ENCODE results near the gene PRR20A. TPM values are rescaled to one million over a fixed set of nuclear protein-coding genes. Genes with fewer than 3 reads are reported as not detected.
"Not testable (repeated sequence)": the region's sequence is repeated elsewhere in the genome, so short reads cannot be mapped to it uniquely, and the experiment has no call there.

PRR20A gene
- total RNA-seq, 1 experiment from 2014 or later, result not detected

GRCh38 chr13:57166897-57167296 lies 26.2 kb downstream of the PRR20A start, which contains the start of gene PRR20E:
PRR20E (plus strand) TSS chr13:57167197; CDS start chr13:57167584, 387 bp downstream.
- H2AFZ ChIP-seq (ENCODE audit: low read length); H3K9me2 ChIP-seq (replicated peaks; ENCODE audit: low read length); DNase-seq; H3K4me2 ChIP-seq (ENCODE audit: low read length); BruUV-seq (replicated peaks); intact Hi-C loops (cut with micrococcal nuclease); H3K9ac ChIP-seq (ENCODE audit: low read length); ATAC-seq; H3K36me3 ChIP-seq (ENCODE audit: low read depth, low read length); H3K9me3 ChIP-seq (ENCODE audit: low read length); H3F3A ChIP-seq (ENCODE audit: low read length, unreplicated experiment); H3K79me2 ChIP-seq (ENCODE audit: low read length); H3K4me1 ChIP-seq (ENCODE audit: insufficient read depth, low read length); CTCF ChIA-PET; H4K20me1 ChIP-seq (ENCODE audit: low read length); POLR2A ChIA-PET (ENCODE audit: unreplicated experiment); H3K4me3 ChIP-seq (ENCODE audit: low read length); H3K27me3 ChIP-seq (ENCODE audit: low read length); H3K27ac ChIP-seq (ENCODE audit: low read length): not testable (repeated sequence)

- ChIA-PET CTCF (no interaction called here), POLR2A (ENCODE audit: unreplicated experiment) (no interaction called here)
- H3K4me2 ChIP-seq (ENCODE audit: low read length), result no peak overlapping the region
- no TSS peak for BruUV-seq (replicated peaks)
- ATAC-seq (no peak), DNase-seq (no peak)
- H2AFZ ChIP-seq (ENCODE audit: low read length), result no peak overlapping the region
- no peak overlapping the region for H3K4me3 ChIP-seq (ENCODE audit: low read length)
- H3K9ac ChIP-seq (ENCODE audit: low read length), result no peak overlapping the region
- no peaks in the 10 kb centered on the region for H3K9me3 ChIP-seq (ENCODE audit: low read length)
- no peaks in the 10 kb centered on the region for H3K36me3 ChIP-seq (ENCODE audit: low read depth, low read length)
- H3F3A ChIP-seq (ENCODE audit: low read length, unreplicated experiment), result no peaks in the 10 kb centered on the region
- TF ChIP-seq EZH2phosphoT487 (IDR thresholded peaks at IDR 0.05; ENCODE audit: borderline replicate concordance, low read length) (no peak), EZH2 (IDR thresholded peaks at IDR 0.05; ENCODE audit: low read length, unreplicated experiment) (no peak), CTCF (conservative IDR thresholded peaks at IDR 0.05; ENCODE audit: low read depth, low read length) (no peak)
- no peaks in the 10 kb centered on the region for H3K4me1 ChIP-seq (ENCODE audit: insufficient read depth, low read length)
- H3K27me3 ChIP-seq (ENCODE audit: low read length), result no peaks in the 10 kb centered on the region
- H4K20me1 ChIP-seq (ENCODE audit: low read length), result no peaks in the 10 kb centered on the region
- intact Hi-C loops (cut with micrococcal nuclease), result no loop called here
- H3K27ac ChIP-seq (ENCODE audit: low read length), result no peak overlapping the region
- no peaks in the 10 kb centered on the region for H3K79me2 ChIP-seq (ENCODE audit: low read length)
- H3K9me2 ChIP-seq (replicated peaks; ENCODE audit: low read length), result no peaks in the 10 kb centered on the region
Measured at GRCh38 chr13:57191667-57192066, 50.9 kb downstream of the PRR20A start.

Other genes starting within 250 kb of the PRR20A start
- not detected in 2 replicates for gene PRR20B, start 6.6 kb downstream of the PRR20A start, total RNA-seq (2014; rRNA removed)
- not detected in 2 replicates for gene PRR20C, start 13.1 kb downstream of the PRR20A start, total RNA-seq (2014; rRNA removed)
- gene PRR20D, start 19.7 kb downstream of the PRR20A start, total RNA-seq (2014; rRNA removed), result not detected in 2 replicates
- not detected in 2 replicates for gene PRR20E, start 26.3 kb downstream of the PRR20A start, total RNA-seq (2014; rRNA removed)

All from PC-3 (cell line).